ENCODE data around the gene PKP3. TPM values are rescaled to one million over a fixed set of nuclear protein-coding genes. Genes with fewer than 3 reads are reported as not detected.

Gene PKP3
- total RNA-seq, 4 donors from 2014 or later = 0.33 to 2.8 (median 1.3) TPM

DNA sequence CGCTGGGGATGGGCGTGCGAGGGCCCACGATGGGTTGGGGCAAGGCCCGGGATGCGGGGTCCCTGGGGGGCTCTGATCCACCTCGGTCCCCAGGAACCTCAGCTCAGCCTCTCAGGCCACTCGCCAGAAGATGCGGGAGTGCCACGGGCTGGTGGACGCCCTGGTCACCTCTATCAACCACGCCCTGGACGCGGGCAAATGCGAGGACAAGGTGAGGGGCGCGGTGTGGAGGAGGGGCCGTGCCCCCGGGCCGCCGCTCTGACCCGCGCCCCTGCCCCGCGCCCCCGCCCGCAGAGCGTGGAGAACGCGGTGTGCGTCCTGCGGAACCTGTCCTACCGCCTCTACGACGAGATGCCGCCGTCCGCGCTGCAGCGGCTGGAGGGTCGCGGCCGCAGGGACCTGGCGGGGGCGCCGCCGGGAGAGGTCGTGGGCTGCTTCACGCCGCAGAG lies 6.3 kb downstream of the PKP3 start:
- TF ChIP-seq, protein P1, sequence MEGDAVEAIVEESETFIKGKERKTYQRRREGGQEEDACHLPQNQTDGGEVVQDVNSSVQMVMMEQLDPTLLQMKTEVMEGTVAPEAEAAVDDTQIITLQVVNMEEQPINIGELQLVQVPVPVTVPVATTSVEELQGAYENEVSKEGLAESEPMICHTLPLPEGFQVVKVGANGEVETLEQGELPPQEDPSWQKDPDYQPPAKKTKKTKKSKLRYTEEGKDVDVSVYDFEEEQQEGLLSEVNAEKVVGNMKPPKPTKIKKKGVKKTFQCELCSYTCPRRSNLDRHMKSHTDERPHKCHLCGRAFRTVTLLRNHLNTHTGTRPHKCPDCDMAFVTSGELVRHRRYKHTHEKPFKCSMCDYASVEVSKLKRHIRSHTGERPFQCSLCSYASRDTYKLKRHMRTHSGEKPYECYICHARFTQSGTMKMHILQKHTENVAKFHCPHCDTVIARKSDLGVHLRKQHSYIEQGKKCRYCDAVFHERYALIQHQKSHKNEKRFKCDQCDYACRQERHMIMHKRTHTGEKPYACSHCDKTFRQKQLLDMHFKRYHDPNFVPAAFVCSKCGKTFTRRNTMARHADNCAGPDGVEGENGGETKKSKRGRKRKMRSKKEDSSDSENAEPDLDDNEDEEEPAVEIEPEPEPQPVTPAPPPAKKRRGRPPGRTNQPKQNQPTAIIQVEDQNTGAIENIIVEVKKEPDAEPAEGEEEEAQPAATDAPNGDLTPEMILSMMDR (IDR thresholded peaks at IDR 0.05; ENCODE audit: low read depth) = no peak

DNA sequence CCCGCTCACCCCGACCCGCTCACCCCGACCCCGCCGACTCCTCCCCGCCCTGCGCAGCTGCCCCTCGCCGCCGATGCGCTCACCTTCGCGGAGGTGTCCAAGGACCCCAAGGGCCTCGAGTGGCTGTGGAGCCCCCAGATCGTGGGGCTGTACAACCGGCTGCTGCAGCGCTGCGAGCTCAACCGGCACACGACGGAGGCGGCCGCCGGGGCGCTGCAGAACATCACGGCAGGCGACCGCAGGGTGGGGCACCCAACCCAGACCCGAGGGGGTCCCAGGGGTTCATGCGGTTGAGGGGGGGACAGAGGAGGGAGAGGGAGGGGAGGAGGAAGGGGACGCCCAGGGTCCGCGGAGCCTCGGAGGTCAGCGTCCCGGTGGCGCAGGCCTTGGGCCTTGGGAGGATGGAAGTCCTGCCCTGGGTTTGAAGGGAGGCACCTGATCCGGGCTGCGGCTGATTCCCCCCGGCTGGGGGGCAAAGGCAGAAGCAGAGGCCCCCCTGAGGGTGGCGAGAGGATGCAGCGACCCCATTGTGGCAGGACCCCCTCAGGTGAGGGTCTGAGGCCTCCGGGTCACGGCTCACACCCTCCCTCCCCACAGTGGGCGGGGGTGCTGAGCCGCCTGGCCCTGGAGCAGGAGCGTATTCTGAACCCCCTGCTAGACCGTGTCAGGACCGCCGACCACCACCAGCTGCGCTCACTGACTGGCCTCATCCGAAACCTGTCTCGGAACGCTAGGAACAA lies 9.2 kb downstream of the PKP3 start:
- TF ChIP-seq, protein P1 (IDR thresholded peaks at IDR 0.05; ENCODE audit: low read depth) = no peak

GRCh38 chr11:403761-404431 lies 9.9 kb downstream of the PKP3 start:
- TF ChIP-seq, protein P1 (IDR thresholded peaks at IDR 0.05; ENCODE audit: low read depth) = no peak

DNA sequence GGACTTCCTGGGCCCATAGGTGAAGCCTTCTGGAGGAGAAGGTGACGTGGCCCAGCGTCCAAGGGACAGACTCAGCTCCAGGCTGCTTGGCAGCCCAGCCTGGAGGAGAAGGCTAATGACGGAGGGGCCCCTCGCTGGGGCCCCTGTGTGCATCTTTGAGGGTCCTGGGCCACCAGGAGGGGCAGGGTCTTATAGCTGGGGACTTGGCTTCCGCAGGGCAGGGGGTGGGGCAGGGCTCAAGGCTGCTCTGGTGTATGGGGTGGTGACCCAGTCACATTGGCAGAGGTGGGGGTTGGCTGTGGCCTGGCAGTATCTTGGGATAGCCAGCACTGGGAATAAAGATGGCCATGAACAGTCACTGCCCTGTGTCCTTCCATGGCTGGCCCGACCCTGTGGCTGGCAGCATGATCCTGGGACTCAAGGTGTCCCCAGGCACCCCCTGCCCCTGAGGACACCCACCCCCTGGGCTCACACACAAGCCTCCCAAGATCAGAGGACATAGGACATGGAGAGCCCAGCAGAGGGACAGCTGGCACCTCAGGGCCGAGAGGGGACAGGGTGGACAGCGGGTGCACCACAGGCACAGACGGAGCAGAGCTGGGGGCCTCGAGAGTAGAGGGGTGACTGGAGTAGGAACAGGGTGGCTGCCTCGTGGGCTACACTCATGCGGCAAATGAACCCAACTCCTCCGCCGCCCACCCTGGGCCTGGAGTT lies 10.7 kb downstream of the PKP3 start:
- TF ChIP-seq, protein P1 (IDR thresholded peaks at IDR 0.05; ENCODE audit: low read depth) = no peak

- TF ChIP-seq, protein P1 (IDR thresholded peaks at IDR 0.05; ENCODE audit: low read depth) = no peak
These were observed 11.4 kb downstream of the PKP3 start for GRCh38 chr11:405323-405953.

GRCh38 chr11:405954-406795 lies 12.2 kb downstream of the PKP3 start:
- TF ChIP-seq, protein P1 (IDR thresholded peaks at IDR 0.05; ENCODE audit: low read depth) = no peak
